GM12878 (cell line): ENCODE data around the gene CCL15. TPM values are rescaled to one million over a fixed set of nuclear protein-coding genes. Genes with fewer than 3 reads are reported as not detected.

Source experiments
- ATAC-seq: fragments of 200-7000 bp; cut with Tn5 transposase; 3 replicates; pipeline ENCODE4 v1.9.1; 2020; ENCODE audit warnings: mild to moderate bottlenecking, moderate library complexity
- BruUV-seq: library from RNA; stranded (reverse); fragments of 400-500 nt; replicated peaks from 2 replicates; lab custom pipeline; 2021; lab: Mats Ljungman, UMichigan
- CTCF ChIA-PET: fragments of 300-600 bp; sonication (Branson Sonifier 250); formaldehyde crosslinking; extraction: SDS; loops from one replicate; lab custom pipeline; 2021; ENCODE audit warnings: inconsistent platforms; lab: Yijun Ruan, JAX
- POLR2A ChIA-PET: fragments of 350-600 bp; formaldehyde crosslinking; extraction: SDS; loops from one replicate; lab custom pipeline; 2021; ENCODE audit warnings: inconsistent platforms; lab: Charles Lee
- RAD21 ChIA-PET: fragments of 300-600 bp; sonication (Branson Sonifier 250); formaldehyde crosslinking; loops from one replicate; lab custom pipeline; 2023; ENCODE audit warnings: antibody characterized with exemption; ENCODE audit not compliant: unreplicated experiment; lab: Charles Lee
- SMC1A ChIA-PET: fragments of 300-600 bp; sonication (Branson Sonifier 250); formaldehyde crosslinking; loops from one replicate; lab custom pipeline; 2023; ENCODE audit not compliant: unreplicated experiment, uncharacterized antibody; lab: Charles Lee
- DNase-seq: peaks from one replicate; pipeline ENCODE4 v3.0.0-alpha.2; 2011; ENCODE audit warnings: low read depth, low spot score
- FAIRE-seq: peaks from 3 replicates; lab custom pipeline; 2011; peaks lifted over from hg19 to GRCh38; lab: Jason Lieb, UNC
- H2AFZ ChIP-seq: 2 replicates; pipeline ENCODE4 v1.6.0; 2011; ENCODE audit warnings: low read depth, low read length, control low read depth; ENCODE audit not compliant: control insufficient read depth
- H3K27ac ChIP-seq: 2 replicates; pipeline ENCODE4 v1.5.1; 2011; ENCODE audit warnings: control low read depth; ENCODE audit not compliant: control insufficient read depth, insufficient read depth
- H3K27me3 ChIP-seq, 2 experiments: replicated peaks in 1 of 2; 2 replicates each; pipeline versions ENCODE4 v1.6.0 to v1.6.1; 2011; ENCODE audit warnings: low read length in 1 of 2; ENCODE audit not compliant: control insufficient read depth in 2 of 2, insufficient read depth in 2 of 2
- H3K36me3 ChIP-seq, 2 experiments: 2 replicates each; pipeline ENCODE4 v1.5.1; 2011; ENCODE audit warnings: low read length in 1 of 2; ENCODE audit not compliant: control insufficient read depth in 2 of 2, insufficient read depth in 2 of 2
- H3K4me1 ChIP-seq: 2 replicates; pipeline ENCODE4 v1.6.1; 2011; ENCODE audit warnings: mild to moderate bottlenecking, low read length, moderate library complexity, mixed read lengths; ENCODE audit not compliant: control insufficient read depth, insufficient read depth
- H3K4me2 ChIP-seq: 2 replicates; pipeline ENCODE4 v1.6.0; 2011; ENCODE audit warnings: control low read depth; ENCODE audit not compliant: control insufficient read depth, insufficient read depth
- H3K4me3 ChIP-seq: fragments of 200-600 bp; sonication (generic); 2 replicates; pipeline ENCODE4 v1.5.1; 2016
- H3K79me2 ChIP-seq: 2 replicates; pipeline ENCODE4 v1.6.0; 2011; ENCODE audit warnings: low read length; ENCODE audit not compliant: control insufficient read depth, insufficient read depth
- H3K9ac ChIP-seq: 2 replicates; pipeline ENCODE4 v1.8.0; 2011; ENCODE audit warnings: low read length, control low read depth, mixed read lengths; ENCODE audit not compliant: control insufficient read depth, insufficient read depth
- H3K9me3 ChIP-seq: replicated peaks from 3 replicates; pipeline ENCODE4 v1.5.1; 2011; ENCODE audit warnings: mild to moderate bottlenecking, low read length; ENCODE audit not compliant: control insufficient read depth, insufficient read depth
- H4K20me1 ChIP-seq: 2 replicates; pipeline ENCODE4 v1.6.0; 2011; ENCODE audit not compliant: control insufficient read depth, insufficient read depth
- CBX3 ChIP-seq: fragments of 200-600 bp; sonication (generic); IDR thresholded peaks from 2 replicates; pipeline ENCODE4 v1.6.1; 2016; ENCODE audit warnings: low read depth, borderline replicate concordance
- CREM ChIP-seq: IDR thresholded peaks from 2 replicates; pipeline ENCODE4 v1.6.1; 2014; ENCODE audit warnings: antibody characterized with exemption, low read depth
- JUNB ChIP-seq: IDR thresholded peaks from 2 replicates; pipeline ENCODE4 v1.6.1; 2016; ENCODE audit warnings: antibody characterized with exemption, mild to moderate bottlenecking
- PML ChIP-seq: IDR thresholded peaks from 2 replicates; pipeline ENCODE4 v1.6.1; 2012; ENCODE audit warnings: low read length, inconsistent platforms
- SREBF2 ChIP-seq: IDR thresholded peaks from 2 replicates; pipeline ENCODE4 v1.6.1; 2012; ENCODE audit warnings: mild to moderate bottlenecking, low read length
- ZNF207 ChIP-seq: fragments of 450-650 bp; IDR thresholded peaks from 2 replicates; pipeline ENCODE4 v1.6.1; 2014; ENCODE audit warnings: antibody characterized with exemption, mild to moderate bottlenecking, borderline replicate concordance
- ZNF622 ChIP-seq: fragments of 450-650 bp; IDR thresholded peaks from 2 replicates; pipeline ENCODE4 v1.6.1; 2017; ENCODE audit warnings: mild to moderate bottlenecking, inconsistent platforms
- WGBS: methylation state at CpG from one replicate; pipeline ENCODE4 v1.1.6; 2016; ENCODE audit warnings: low lambda C conversion rate; ENCODE audit not compliant: insufficient replicate concordance, insufficient coverage; ENCODE audit errors: missing lambda C conversion rate; 5-methylcytosine and 5-hydroxymethylcytosine counted together
- in situ Hi-C: fragments of 300-500 bp; cut with MboI; formaldehyde crosslinking; loops from 9 replicates; pipeline ENCODE4 v1.14.3; 2018; ENCODE audit warnings: mixed read lengths
- intact Hi-C: fragments of 100-400 bp; cut with micrococcal nuclease; formaldehyde crosslinking; loops from one replicate; pipeline ENCODE4 v1.14.2; 2022; ENCODE audit not compliant: unreplicated experiment
- polyA plus RNA-seq, 11 experiments: library from polyadenylated mRNA; depleted of rRNA in 4 of 11; unstranded in 6 of 11; stranded (reverse) in 5 of 11; fragments of >200 nt; fragmentation: Nextera tagmentation in 4 of 11; fragmentation: Illumina TruSeq in 1 of 11; extraction: Ambion mirVana in 4 of 11; extraction: Trizol in 1 of 11; gene quantifications; 1 replicate in 1 of 11; 2 replicates in 10 of 11; pipeline versions ENCODE4 v1.2.1 to v1.2.3, GENCODE V29; 2011 to 2016; ENCODE audit warnings: inconsistent platforms in 2 of 11, missing spikeins in 2 of 11, low read depth in 1 of 11
- total RNA-seq, 4 experiments: library from RNA; depleted of rRNA in 3 of 4; stranded (reverse); fragments of >200 nt in 3 of 4; fragmentation: Illumina TruSeq in 1 of 4; extraction: Trizol in 1 of 4; gene quantifications; 2 replicates each; pipeline versions ENCODE4 v1.2.1 to v1.2.3, GENCODE V29; 2013 to 2021
- TF ChIP-seq, protein P1 (sequence below): IDR thresholded peaks from 2 replicates; pipeline ENCODE4 v1.6.1; 2011; ENCODE audit warnings: low read depth, low read length, improper control_type of control experiment, borderline replicate concordance
- TF ChIP-seq, protein P2 (sequence below): fragments of 450-650 bp; IDR thresholded peaks from 2 replicates; pipeline ENCODE4 v1.6.1; 2018; ENCODE audit warnings: mild to moderate bottlenecking, low read depth, moderate library complexity; ENCODE audit not compliant: partially characterized antibody
- TF ChIP-seq, protein P3 (sequence below): IDR thresholded peaks from 2 replicates; pipeline ENCODE4 v1.6.1; 2012; ENCODE audit warnings: low read depth, low read length, improper control_type of control experiment
- TF ChIP-seq, protein P4 (sequence below): IDR thresholded peaks from 2 replicates; pipeline ENCODE4 v1.6.1; 2012; ENCODE audit warnings: low read depth, low read length, improper control_type of control experiment

CCL15 gene
- total and polyA plus RNA-seq, 10 of the 15 experiments (the other 5 are each of a cell fraction or from before 2014, with no cell fraction given): 0.12 TPM; not detected in 9

DNA sequence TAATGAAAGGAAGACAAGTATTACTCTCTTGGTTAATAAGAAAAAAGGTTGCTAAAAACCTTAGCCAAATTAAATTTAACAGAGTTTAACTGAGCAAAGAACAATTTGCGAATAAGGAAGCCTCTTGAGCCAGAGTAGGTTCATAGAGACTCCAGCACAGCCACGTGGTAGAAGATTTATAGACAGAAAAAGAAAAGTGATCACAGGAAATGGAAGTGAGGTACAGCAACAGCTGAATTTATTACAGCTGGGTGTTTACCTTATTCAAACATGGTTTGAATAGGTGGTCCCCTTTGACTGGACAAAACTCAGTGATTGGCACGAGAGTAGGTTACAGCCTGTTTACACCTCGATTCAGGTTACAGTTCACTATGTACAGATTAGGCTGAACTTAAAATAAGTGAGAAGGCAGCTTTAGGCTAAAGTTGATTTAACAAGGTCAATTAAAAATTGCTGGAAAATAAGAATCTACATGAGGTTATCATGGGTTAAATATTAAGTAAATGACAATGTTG, 3.3 kb upstream of the CCL15 start:
- H3K27me3 ChIP-seq: no peaks in the 10 kb centered on the region

DNA sequence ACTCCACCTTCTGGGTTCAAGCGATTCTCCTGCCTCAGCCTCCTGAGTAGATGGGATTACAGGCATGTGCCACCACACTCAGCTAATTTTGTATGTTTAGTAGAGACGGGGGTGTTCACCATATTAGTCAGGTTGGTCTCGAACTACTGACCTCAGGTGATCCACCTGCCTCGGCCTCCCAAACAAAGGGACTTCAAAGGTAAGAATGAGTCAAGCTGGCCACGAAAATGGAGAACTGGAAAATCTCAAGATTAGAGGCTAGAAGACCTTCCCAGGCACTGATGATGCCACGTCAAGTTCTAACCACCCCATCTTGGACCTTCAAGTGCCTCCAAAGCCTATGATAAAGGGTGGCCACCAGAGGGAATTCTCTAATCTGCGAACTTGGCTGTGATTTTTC, 1.3 kb upstream of the CCL15 start:
- SMC1A ChIA-PET: interaction anchor here (0.8 kb wide), 1 partner anchor 70 kb away, joined by 3 read pairs; no protein-coding TSS in a partner anchor
- Histone ChIP-seq H3K4me1 (peaks cover 12% of the 10 kb centered on the region), H2AFZ (no peak overlapping the region), H3K9me3 (no peaks in the 10 kb centered on the region), H3K9ac (no peak overlapping the region), H4K20me1 (no peaks in the 10 kb centered on the region), H3K4me3 (no peak overlapping the region), H3K27me3 (no peaks in the 10 kb centered on the region), H3K27ac (no peak overlapping the region), H3K79me2 (no peaks in the 10 kb centered on the region), H3K4me2 (no peak overlapping the region; the same call in 1 of the 2 replicates), H3K36me3 (no peaks in the 10 kb centered on the region)
- BruUV-seq: no TSS peak
- CTCF ChIA-PET: no interaction called here
- RAD21 ChIA-PET: no interaction called here
- POLR2A ChIA-PET: no interaction called here
- in situ Hi-C loops: no loop called here
- FAIRE-seq (no peak), DNase-seq (peak; percentile 23), ATAC-seq (peak; percentile 71)
- under 1% methylated on average over 7 of the region's 7 CpGs for WGBS
- intact Hi-C loops: no loop called here
- TF ChIP-seq, protein P1, sequence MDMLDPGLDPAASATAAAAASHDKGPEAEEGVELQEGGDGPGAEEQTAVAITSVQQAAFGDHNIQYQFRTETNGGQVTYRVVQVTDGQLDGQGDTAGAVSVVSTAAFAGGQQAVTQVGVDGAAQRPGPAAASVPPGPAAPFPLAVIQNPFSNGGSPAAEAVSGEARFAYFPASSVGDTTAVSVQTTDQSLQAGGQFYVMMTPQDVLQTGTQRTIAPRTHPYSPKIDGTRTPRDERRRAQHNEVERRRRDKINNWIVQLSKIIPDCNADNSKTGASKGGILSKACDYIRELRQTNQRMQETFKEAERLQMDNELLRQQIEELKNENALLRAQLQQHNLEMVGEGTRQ: no peak
- TF ChIP-seq, protein P2, sequence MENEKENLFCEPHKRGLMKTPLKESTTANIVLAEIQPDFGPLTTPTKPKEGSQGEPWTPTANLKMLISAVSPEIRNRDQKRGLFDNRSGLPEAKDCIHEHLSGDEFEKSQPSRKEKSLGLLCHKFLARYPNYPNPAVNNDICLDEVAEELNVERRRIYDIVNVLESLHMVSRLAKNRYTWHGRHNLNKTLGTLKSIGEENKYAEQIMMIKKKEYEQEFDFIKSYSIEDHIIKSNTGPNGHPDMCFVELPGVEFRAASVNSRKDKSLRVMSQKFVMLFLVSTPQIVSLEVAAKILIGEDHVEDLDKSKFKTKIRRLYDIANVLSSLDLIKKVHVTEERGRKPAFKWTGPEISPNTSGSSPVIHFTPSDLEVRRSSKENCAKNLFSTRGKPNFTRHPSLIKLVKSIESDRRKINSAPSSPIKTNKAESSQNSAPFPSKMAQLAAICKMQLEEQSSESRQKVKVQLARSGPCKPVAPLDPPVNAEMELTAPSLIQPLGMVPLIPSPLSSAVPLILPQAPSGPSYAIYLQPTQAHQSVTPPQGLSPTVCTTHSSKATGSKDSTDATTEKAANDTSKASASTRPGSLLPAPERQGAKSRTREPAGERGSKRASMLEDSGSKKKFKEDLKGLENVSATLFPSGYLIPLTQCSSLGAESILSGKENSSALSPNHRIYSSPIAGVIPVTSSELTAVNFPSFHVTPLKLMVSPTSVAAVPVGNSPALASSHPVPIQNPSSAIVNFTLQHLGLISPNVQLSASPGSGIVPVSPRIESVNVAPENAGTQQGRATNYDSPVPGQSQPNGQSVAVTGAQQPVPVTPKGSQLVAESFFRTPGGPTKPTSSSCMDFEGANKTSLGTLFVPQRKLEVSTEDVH: no peak
- no peak for TF ChIP-seq ZNF622
- TF ChIP-seq SREBF2: no peak
- TF ChIP-seq, protein P3, sequence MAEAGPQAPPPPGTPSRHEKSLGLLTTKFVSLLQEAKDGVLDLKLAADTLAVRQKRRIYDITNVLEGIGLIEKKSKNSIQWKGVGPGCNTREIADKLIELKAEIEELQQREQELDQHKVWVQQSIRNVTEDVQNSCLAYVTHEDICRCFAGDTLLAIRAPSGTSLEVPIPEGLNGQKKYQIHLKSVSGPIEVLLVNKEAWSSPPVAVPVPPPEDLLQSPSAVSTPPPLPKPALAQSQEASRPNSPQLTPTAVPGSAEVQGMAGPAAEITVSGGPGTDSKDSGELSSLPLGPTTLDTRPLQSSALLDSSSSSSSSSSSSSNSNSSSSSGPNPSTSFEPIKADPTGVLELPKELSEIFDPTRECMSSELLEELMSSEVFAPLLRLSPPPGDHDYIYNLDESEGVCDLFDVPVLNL: no peak
- TF ChIP-seq, protein P4, sequence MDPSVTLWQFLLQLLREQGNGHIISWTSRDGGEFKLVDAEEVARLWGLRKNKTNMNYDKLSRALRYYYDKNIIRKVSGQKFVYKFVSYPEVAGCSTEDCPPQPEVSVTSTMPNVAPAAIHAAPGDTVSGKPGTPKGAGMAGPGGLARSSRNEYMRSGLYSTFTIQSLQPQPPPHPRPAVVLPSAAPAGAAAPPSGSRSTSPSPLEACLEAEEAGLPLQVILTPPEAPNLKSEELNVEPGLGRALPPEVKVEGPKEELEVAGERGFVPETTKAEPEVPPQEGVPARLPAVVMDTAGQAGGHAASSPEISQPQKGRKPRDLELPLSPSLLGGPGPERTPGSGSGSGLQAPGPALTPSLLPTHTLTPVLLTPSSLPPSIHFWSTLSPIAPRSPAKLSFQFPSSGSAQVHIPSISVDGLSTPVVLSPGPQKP: no peak
- no peak for TF ChIP-seq ZNF207
- TF ChIP-seq PML: no peak
- peak; percentile 93 for TF ChIP-seq JUNB

More for the DNA sequence above, 3.3 kb upstream of the CCL15 start:
- Histone ChIP-seq H3K9me3 (peaks cover 3% of the 10 kb centered on the region; the same call in 2 of the 3 replicates), H3K27ac (no peak overlapping the region), H4K20me1 (no peaks in the 10 kb centered on the region), H3K36me3 (no peaks in the 10 kb centered on the region), H3K4me3 (no peak overlapping the region), H3K4me2 (no peak overlapping the region), H2AFZ (no peak overlapping the region), H3K4me1 (peaks cover 12% of the 10 kb centered on the region), H3K79me2 (no peaks in the 10 kb centered on the region), H3K9ac (no peak overlapping the region)
- DNase-seq: no peak
- intact Hi-C loops: no loop called here
- no TSS peak for BruUV-seq
- SMC1A ChIA-PET: interaction anchor here (0.9 to 3.7 kb wide), 20 partner anchors 9 to 145 kb away, joined by 3 to 18 read pairs (median 6); partner anchors contain the start of genes CCL16 and CCL23
- no peak for FAIRE-seq
- no peak for TF ChIP-seq CREM
- no peak for TF ChIP-seq CBX3
- CTCF ChIA-PET: interaction anchor here (0.8 to 3.4 kb wide), 15 partner anchors 9 to 621 kb away, joined by 3 to 24 read pairs (median 4); partner anchors contain the start of gene CCL16
- 14% methylated on average over 4 of the region's 4 CpGs for WGBS
- in situ Hi-C loops: no loop called here
- no peak for ATAC-seq
- POLR2A ChIA-PET: interaction anchor here (1.0 to 1.3 kb wide), 2 partner anchors 9 to 29 kb away, joined by 3 to 4 read pairs; no protein-coding TSS in a partner anchor
- RAD21 ChIA-PET: interaction anchor here (1.1 to 2.8 kb wide), 8 partner anchors 23 to 145 kb away, joined by 3 to 16 read pairs (median 4); no protein-coding TSS in a partner anchor
